H9 (cell line): ENCODE results near the gene RALGDS. TPM values are rescaled to one million over a fixed set of nuclear protein-coding genes. Genes with fewer than 3 reads are reported as not detected.

Experiments
- DNase-seq: peaks from one replicate; pipeline ENCODE4 v3.0.0-alpha.2; 2017
- H2AFZ ChIP-seq: one replicate; pipeline ENCODE4 v1.6.1; 2013; ENCODE audit warnings: mild to moderate bottlenecking, low read length, control low read depth, moderate library complexity
- H2AK5ac ChIP-seq: 2 replicates; pipeline ENCODE4 v1.6.1; 2013; ENCODE audit warnings: low read length, control low read depth, mixed read lengths; ENCODE audit not compliant: insufficient read length
- H2BK120ac ChIP-seq: one replicate; pipeline ENCODE4 v1.6.1; 2013; ENCODE audit warnings: low read depth, mild to moderate bottlenecking, low read length, control low read depth, inconsistent platforms; ENCODE audit not compliant: poor library complexity, severe bottlenecking
- H2BK12ac ChIP-seq: 2 replicates; pipeline ENCODE4 v1.6.1; 2013; ENCODE audit warnings: low read length, control low read depth, mixed read lengths, low read depth; ENCODE audit not compliant: insufficient read length
- H2BK15ac ChIP-seq: 2 replicates; pipeline ENCODE4 v1.6.1; 2013; ENCODE audit warnings: low read depth, low read length, control low read depth
- H2BK20ac ChIP-seq: one replicate; pipeline ENCODE4 v1.6.1; 2013; ENCODE audit warnings: low read depth, mild to moderate bottlenecking, low read length, control low read depth, inconsistent platforms; ENCODE audit not compliant: poor library complexity, severe bottlenecking
- H2BK5ac ChIP-seq: 2 replicates; pipeline ENCODE4 v1.6.1; 2013; ENCODE audit warnings: low read length, control low read depth, mixed read lengths; ENCODE audit not compliant: insufficient read length
- H3K14ac ChIP-seq: 2 replicates; pipeline ENCODE4 v1.6.1; 2013; ENCODE audit warnings: low read length, control low read depth; ENCODE audit not compliant: insufficient read depth
- H3K18ac ChIP-seq: 2 replicates; pipeline ENCODE4 v1.6.1; 2013; ENCODE audit warnings: low read depth, mild to moderate bottlenecking, mixed read lengths, low read length, control low read depth; ENCODE audit not compliant: insufficient read length
- H3K23ac ChIP-seq: 2 replicates; pipeline ENCODE4 v1.6.1; 2013; ENCODE audit warnings: low read length, control low read depth, mixed read lengths, low read depth; ENCODE audit not compliant: insufficient read length
- H3K23me2 ChIP-seq: 2 replicates; pipeline ENCODE4 v1.6.1; 2013; ENCODE audit warnings: low read depth, mild to moderate bottlenecking, mixed read lengths, low read length, control low read depth; ENCODE audit not compliant: insufficient read length, poor library complexity, severe bottlenecking
- H3K27ac ChIP-seq: 2 replicates; pipeline ENCODE4 v1.5.1; 2013; ENCODE audit warnings: low read length, control low read depth, mixed read lengths, low read depth; ENCODE audit not compliant: insufficient read length
- H3K27me3 ChIP-seq: 2 replicates; pipeline ENCODE4 v1.6.1; 2013; ENCODE audit warnings: low read length, control low read depth, inconsistent platforms; ENCODE audit not compliant: insufficient read depth
- H3K4ac ChIP-seq: 2 replicates; pipeline ENCODE4 v1.6.1; 2013; ENCODE audit warnings: low read depth, mild to moderate bottlenecking, control low read depth, inconsistent platforms, low read length, moderate library complexity
- H3K4me1 ChIP-seq: 2 replicates; pipeline ENCODE4 v1.6.1; 2013; ENCODE audit warnings: low read length, control low read depth, inconsistent platforms; ENCODE audit not compliant: insufficient read depth
- H3K4me2 ChIP-seq: 2 replicates; pipeline ENCODE4 v1.6.1; 2013; ENCODE audit warnings: low read length, control low read depth, mixed read lengths; ENCODE audit not compliant: insufficient read length, insufficient read depth
- H3K56ac ChIP-seq: 2 replicates; pipeline ENCODE4 v1.6.1; 2013; ENCODE audit warnings: low read depth, mild to moderate bottlenecking, mixed read lengths, low read length, control low read depth; ENCODE audit not compliant: insufficient read length
- H3K79me1 ChIP-seq: 2 replicates; pipeline ENCODE4 v1.6.1; 2013; ENCODE audit warnings: low read depth, mild to moderate bottlenecking, moderate library complexity, low read length, control low read depth, inconsistent platforms; ENCODE audit not compliant: insufficient read depth, poor library complexity, severe bottlenecking
- H3K79me2 ChIP-seq: 2 replicates; pipeline ENCODE4 v1.6.1; 2013; ENCODE audit warnings: low read length, control low read depth, inconsistent platforms; ENCODE audit not compliant: insufficient read depth
- H3K9ac ChIP-seq: 2 replicates; pipeline ENCODE4 v1.6.1; 2013; ENCODE audit warnings: low read length, control low read depth, mixed read lengths; ENCODE audit not compliant: insufficient read length; ENCODE audit errors: extremely low read depth
- H3K9me3 ChIP-seq: one replicate; pipeline ENCODE4 v1.6.1; 2013; ENCODE audit warnings: low read depth, low read length, inconsistent platforms; ENCODE audit not compliant: control insufficient read depth
- H3T11ph ChIP-seq: one replicate; pipeline ENCODE4 v1.6.1; 2013; ENCODE audit warnings: mild to moderate bottlenecking, low read length, control low read depth, inconsistent platforms
- H4K20me1 ChIP-seq: one replicate; pipeline ENCODE4 v1.6.1; 2013; ENCODE audit not compliant: control insufficient read depth, insufficient read length, insufficient read depth
- H4K5ac ChIP-seq: 2 replicates; pipeline ENCODE4 v1.6.1; 2013; ENCODE audit warnings: low read depth, mild to moderate bottlenecking, mixed read lengths, low read length, control low read depth; ENCODE audit not compliant: insufficient read length
- H4K8ac ChIP-seq: replicated peaks from 2 replicates; pipeline ENCODE4 v1.6.1; 2013; ENCODE audit warnings: low read length, control low read depth, mixed read lengths, low read depth; ENCODE audit not compliant: insufficient read length
- H4K91ac ChIP-seq: 2 replicates; pipeline ENCODE4 v1.6.1; 2013; ENCODE audit warnings: low read depth, mild to moderate bottlenecking, moderate library complexity, mixed read lengths, low read length, control low read depth; ENCODE audit not compliant: insufficient read length
- H3K27ac Mint-ChIP-seq, 3 experiments: 2 replicates in 2 of 3; 3 replicates in 1 of 3; pipeline ENCODE4 v1.8.0; 2020 to 2021; ENCODE audit warnings: mixed read lengths in 3 of 3, mild to moderate bottlenecking in 1 of 3, moderate library complexity in 1 of 3
- H3K27me3 Mint-ChIP-seq: 2 replicates; pipeline ENCODE4 v1.8.0; 2021; ENCODE audit warnings: low read depth, mild to moderate bottlenecking, moderate library complexity, mixed read lengths
- H3K36me3 Mint-ChIP-seq, 3 experiments: 2 replicates in 2 of 3; 3 replicates in 1 of 3; pipeline ENCODE4 v1.8.0; 2020 to 2021; ENCODE audit warnings: low read depth in 3 of 3, mixed read lengths in 3 of 3; ENCODE audit not compliant: insufficient read depth in 1 of 3
- H3K4me1 Mint-ChIP-seq, 2 experiments: 2 replicates each; pipeline ENCODE4 v1.8.0; 2020; ENCODE audit warnings: mixed read lengths in 2 of 2
- H3K4me3 Mint-ChIP-seq, 2 experiments: 2 replicates in 1 of 2; 3 replicates in 1 of 2; pipeline ENCODE4 v1.8.0; 2020 to 2021; ENCODE audit warnings: mild to moderate bottlenecking in 2 of 2, mixed read lengths in 2 of 2, moderate library complexity in 1 of 2
- H3K9me3 Mint-ChIP-seq, 2 experiments: 2 replicates in 1 of 2; 3 replicates in 1 of 2; pipeline ENCODE4 v1.8.0; 2020; ENCODE audit warnings: mild to moderate bottlenecking in 2 of 2, mixed read lengths in 2 of 2, moderate library complexity in 1 of 2
- CTCF ChIP-seq: fragments of 200-600 bp; sonication (generic); conservative IDR thresholded peaks from 3 replicates; pipeline ENCODE4 v1.8.0; 2021; ENCODE audit warnings: antibody characterized with exemption, mild to moderate bottlenecking
- WGBS: extraction: QIAGEN DNeasy Blood & Tissue Kit; methylation state at CpG from one replicate; pipeline ENCODE4 v1.1.7; 2013; ENCODE audit warnings: missing lambda C conversion rate, low lambda C conversion rate, mixed read lengths; ENCODE audit not compliant: insufficient read length; ENCODE audit errors: extremely low coverage; 5-methylcytosine and 5-hydroxymethylcytosine counted together
- total RNA-seq: library from RNA; stranded (reverse); gene quantifications from 2 replicates; pipeline ENCODE4 v1.2.1, GENCODE V29; 2021

Gene RALGDS
- total RNA-seq, 1 experiment from 2014 or later = 21.3 TPM

- H2BK15ac ChIP-seq = no peak overlapping the region
- no CpG with 5 or more reads among the region's 7 CpGs for WGBS
- H3K4ac ChIP-seq = no peak overlapping the region
- no peak overlapping the region for H3T11ph ChIP-seq
- no peak overlapping the region for H3K14ac ChIP-seq
- H3K27ac Mint-ChIP-seq = no peak overlapping the region
- TF ChIP-seq CTCF = no peak
- no peak overlapping the region for H3K4me3 Mint-ChIP-seq
- H3K27me3 Mint-ChIP-seq = no peaks in the 10 kb centered on the region
- H2BK120ac ChIP-seq = no peak overlapping the region
- no peak overlapping the region for H3K56ac ChIP-seq
- no peak overlapping the region for H2BK5ac ChIP-seq
- no peaks in the 10 kb centered on the region for H4K20me1 ChIP-seq
- no peak overlapping the region for H4K5ac ChIP-seq
- no peak overlapping the region for H4K91ac ChIP-seq
- H3K4me2 ChIP-seq = no peak overlapping the region
- H2AK5ac ChIP-seq = no peak overlapping the region
- H3K79me2 ChIP-seq = no peaks in the 10 kb centered on the region
- no peaks in the 10 kb centered on the region for H3K4me1 ChIP-seq
- H3K9me3 ChIP-seq = no peaks in the 10 kb centered on the region
- no peak overlapping the region for H3K23ac ChIP-seq
- no peaks in the 10 kb centered on the region for H3K79me1 ChIP-seq
- no peak overlapping the region for H2BK20ac ChIP-seq
- peaks cover 2 to 12% of the 10 kb centered on the region in 2 experiments; a peak in 2 of 4 replicates for H3K4me1 Mint-ChIP-seq
- no peak overlapping the region for H4K8ac ChIP-seq
- no peak overlapping the region for H2BK12ac ChIP-seq
- H3K23me2 ChIP-seq = no peaks in the 10 kb centered on the region
- H3K27ac ChIP-seq = no peak overlapping the region
- no peaks in the 10 kb centered on the region for H3K9me3 Mint-ChIP-seq
- H3K18ac ChIP-seq = no peak overlapping the region
- H3K9ac ChIP-seq = no peak overlapping the region
- H3K36me3 Mint-ChIP-seq = peaks cover 25 to 57% (median 50%) of the 10 kb centered on the region in 3 experiments
- no peak for DNase-seq
- no peaks in the 10 kb centered on the region for H3K27me3 ChIP-seq
- no peak overlapping the region for H2AFZ ChIP-seq
Observed at GRCh38 chr9:133105461-133105770, 15.6 kb downstream of the RALGDS start.
